ENCODE data around the gene KRIT1. TPM values are rescaled to one million over a fixed set of nuclear protein-coding genes. Genes with fewer than 3 reads are reported as not detected.

Gene KRIT1
- total and polyA plus RNA-seq, 2 of the 13 experiments (the other 11 are each of a cell fraction or from before 2014, with no cell fraction given): 29.4 to 37.7 TPM

DNA sequence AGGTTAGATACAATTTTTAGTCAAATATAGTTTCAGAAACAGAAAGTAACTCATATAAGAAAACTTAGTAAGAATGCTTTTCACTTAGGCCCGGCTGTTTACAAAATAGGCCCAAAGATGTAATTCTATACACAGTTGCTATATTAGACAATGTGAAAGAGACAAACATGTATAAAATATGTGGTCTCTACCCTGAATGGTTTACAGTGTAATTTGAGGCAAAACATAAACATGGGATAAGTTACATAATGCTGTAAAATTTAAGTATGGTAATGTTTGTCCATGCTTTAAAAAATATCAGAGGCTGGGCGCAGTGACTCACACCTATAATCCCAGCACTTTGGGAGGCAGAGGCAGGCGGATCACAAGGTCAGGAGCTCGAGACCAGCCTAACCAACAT lies 18.7 kb downstream of the KRIT1 start:
- Histone ChIP-seq H3K9ac (ENCODE audit: insufficient read depth, low read depth, low read length) (no peak overlapping the region), H3K79me2 (ENCODE audit: insufficient read depth, low read length) (no peaks in the 10 kb centered on the region), H3K4me1 (ENCODE audit: insufficient read depth, low read length) (no peaks in the 10 kb centered on the region), H3K4me3 (replicated peaks in 1 of 3; ENCODE audit: insufficient read depth in 1 of 3, low read depth in 2 of 3, low read length in 3 of 3) (no peak overlapping the region), H3K27me3 (ENCODE audit: control insufficient read depth in 1 of 2, insufficient read depth in 2 of 2, low read length in 2 of 2) (no peaks in the 10 kb centered on the region), H3K27ac (ENCODE audit: extremely low read length, insufficient read depth, low read length) (no peak overlapping the region), H3K4me2 (ENCODE audit: low read depth, low read length) (no peak overlapping the region), H3K36me3 (replicated peaks in 1 of 2; ENCODE audit: control insufficient read depth in 1 of 2, insufficient read depth in 2 of 2, low read length in 2 of 2) (peaks cover 3 to 34% of the 10 kb centered on the region in 2 experiments; a peak in 3 of 5 replicates), H4K20me1 (ENCODE audit: insufficient read depth, low read length) (no peaks in the 10 kb centered on the region), H3K9me3 (ENCODE audit: low read length) (no peaks in the 10 kb centered on the region), H2AFZ (ENCODE audit: low read length) (no peak overlapping the region)
- ChIA-PET CTCF (ENCODE audit: low intra/inter-chr PET ratio, low total read pairs) (no interaction called here), POLR2A (no interaction called here)
- no TSS peak for BruUV-seq (replicated peaks)
- TF ChIP-seq PAF1 (CRISPR knock-in tag; IDR thresholded peaks at IDR 0.05): no peak
- no peak for TF ChIP-seq HMGA1 (CRISPR knock-in tag; conservative IDR thresholded peaks at IDR 0.05)
- TF ChIP-seq, protein P1, sequence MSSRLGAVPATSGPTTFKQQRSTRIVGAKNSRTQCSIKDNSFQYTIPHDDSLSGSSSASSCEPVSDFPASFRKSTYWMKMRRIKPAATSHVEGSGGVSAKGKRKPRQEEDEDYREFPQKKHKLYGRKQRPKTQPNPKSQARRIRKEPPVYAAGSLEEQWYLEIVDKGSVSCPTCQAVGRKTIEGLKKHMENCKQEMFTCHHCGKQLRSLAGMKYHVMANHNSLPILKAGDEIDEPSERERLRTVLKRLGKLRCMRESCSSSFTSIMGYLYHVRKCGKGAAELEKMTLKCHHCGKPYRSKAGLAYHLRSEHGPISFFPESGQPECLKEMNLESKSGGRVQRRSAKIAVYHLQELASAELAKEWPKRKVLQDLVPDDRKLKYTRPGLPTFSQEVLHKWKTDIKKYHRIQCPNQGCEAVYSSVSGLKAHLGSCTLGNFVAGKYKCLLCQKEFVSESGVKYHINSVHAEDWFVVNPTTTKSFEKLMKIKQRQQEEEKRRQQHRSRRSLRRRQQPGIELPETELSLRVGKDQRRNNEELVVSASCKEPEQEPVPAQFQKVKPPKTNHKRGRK (CRISPR knock-in tag; IDR thresholded peaks at IDR 0.05): no peak
- TF ChIP-seq ZNF326 (CRISPR knock-in tag; IDR thresholded peaks at IDR 0.05; ENCODE audit: borderline replicate concordance): no peak
- TF ChIP-seq GATA4 (IDR thresholded peaks at IDR 0.05; ENCODE audit: borderline replicate concordance, low read depth): no peak
- no peak for DNase-seq (ENCODE audit: low spot score)
- 98% methylated on average over 4 of the region's 4 CpGs for WGBS (ENCODE audit: low lambda C conversion rate)
- in situ Hi-C loops (cut with HindIII; ENCODE audit: extremely low pct_ligation_motif_present, low pct_unique_long_range_greater_than_20kb): no loop called here
- no peak for ATAC-seq
- no peak for FAIRE-seq
- intact Hi-C loops (cut with micrococcal nuclease; ENCODE audit: unreplicated experiment): no loop called here

DNA sequence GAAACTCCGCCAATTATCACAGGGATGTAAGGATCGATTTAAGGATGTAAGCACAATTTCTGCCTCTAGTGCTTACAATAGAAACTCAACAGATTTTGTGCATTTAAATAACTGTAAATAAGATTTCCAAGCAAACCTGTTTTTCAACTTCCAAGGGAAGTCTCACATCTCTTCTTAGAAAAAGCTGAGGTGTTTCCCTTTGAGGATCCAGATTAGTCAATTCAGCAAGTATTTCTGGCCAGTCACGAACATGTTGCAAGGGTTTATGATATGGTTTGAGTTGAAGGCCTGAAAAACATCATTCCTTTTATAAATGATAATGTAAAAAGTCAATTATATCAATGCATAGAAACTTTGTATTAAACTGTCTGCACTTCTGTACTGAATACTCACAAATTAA lies 23.9 kb downstream of the KRIT1 start:
- intact Hi-C loops (cut with micrococcal nuclease; ENCODE audit: unreplicated experiment) (no loop called here), in situ Hi-C loops (cut with HindIII; ENCODE audit: extremely low pct_ligation_motif_present, low pct_unique_long_range_greater_than_20kb) (no loop called here)
- FAIRE-seq (no peak), ATAC-seq (no peak), DNase-seq (ENCODE audit: low spot score) (no peak)
- Histone ChIP-seq H3K36me3 (replicated peaks in 1 of 2; ENCODE audit: control insufficient read depth in 1 of 2, insufficient read depth in 2 of 2, low read length in 2 of 2) (peaks cover 8 to 58% of the 10 kb centered on the region in 2 experiments), H3K79me2 (ENCODE audit: insufficient read depth, low read length) (no peaks in the 10 kb centered on the region), H3K27me3 (ENCODE audit: control insufficient read depth in 1 of 2, insufficient read depth in 2 of 2, low read length in 2 of 2) (no peaks in the 10 kb centered on the region), H2AFZ (ENCODE audit: low read length) (no peak overlapping the region), H3K9ac (ENCODE audit: insufficient read depth, low read depth, low read length) (no peak overlapping the region), H3K9me3 (ENCODE audit: low read length) (no peaks in the 10 kb centered on the region), H3K4me1 (ENCODE audit: insufficient read depth, low read length) (no peaks in the 10 kb centered on the region), H3K4me3 (replicated peaks in 1 of 3; ENCODE audit: insufficient read depth in 1 of 3, low read depth in 2 of 3, low read length in 3 of 3) (no peak overlapping the region), H3K27ac (ENCODE audit: extremely low read length, insufficient read depth, low read length) (no peak overlapping the region), H4K20me1 (ENCODE audit: insufficient read depth, low read length) (no peaks in the 10 kb centered on the region), H3K4me2 (ENCODE audit: low read depth, low read length) (no peak overlapping the region)
- BruUV-seq (replicated peaks): no TSS peak
- ChIA-PET POLR2A (no interaction called here), CTCF (ENCODE audit: low intra/inter-chr PET ratio, low total read pairs) (no interaction called here)
- 97% methylated on average over 3 of the region's 3 CpGs for WGBS (ENCODE audit: low lambda C conversion rate)
- no peak for TF ChIP-seq MEIS2 (CRISPR knock-in tag; IDR thresholded peaks at IDR 0.05)
- 0 out of 4 replicates have a peak, but pooled peaks have one; percentile 4 to 17 for TF ChIP-seq MAFK (conservative IDR thresholded peaks at IDR 0.05 in 1 of 2, IDR thresholded peaks at IDR 0.05 in 1 of 2; ENCODE audit: low read length in 2 of 2)
